Testis (tissue), 2 donors: ENCODE data around the gene MYO18B.

Experiments used
- POLR2A ChIP-seq: fragments of 450-650 bp; IDR thresholded peaks from one replicate; pipeline ENCODE4 v1.6.1; 2017; ENCODE audit warnings: antibody characterized with exemption, mild to moderate bottlenecking, moderate library complexity
- TF ChIP-seq, protein P1 (sequence below), 3 experiments: fragments of 450-650 bp in 2 of 3; fragments of 200-600 bp in 1 of 3; sonication (generic) in 1 of 3; IDR thresholded peaks; one replicate each; pipeline ENCODE4 v1.5.1; 2016 to 2019; ENCODE audit warnings: antibody characterized with exemption in 3 of 3, mild to moderate bottlenecking in 2 of 3, moderate library complexity in 1 of 3

DNA sequence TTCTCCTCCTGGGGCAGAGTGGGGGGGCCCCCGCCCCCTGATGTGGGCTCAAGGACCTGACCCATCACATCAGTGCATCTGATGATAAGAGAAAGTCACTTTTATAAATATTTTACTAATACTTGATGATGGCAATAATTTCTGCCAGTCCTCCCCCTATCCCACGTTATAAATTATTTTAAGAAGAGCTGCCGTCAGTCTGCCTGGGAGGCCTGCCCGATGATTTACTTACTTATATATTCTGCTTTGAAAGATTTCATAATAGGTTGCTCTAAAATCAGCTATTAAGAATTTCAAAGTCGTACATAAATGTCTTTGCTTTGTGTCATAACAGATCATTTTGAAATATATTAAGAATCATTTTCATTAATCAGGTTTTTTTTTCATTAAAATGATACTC is 58.8 kb downstream of the MYO18B start:
- TF ChIP-seq, protein P1, sequence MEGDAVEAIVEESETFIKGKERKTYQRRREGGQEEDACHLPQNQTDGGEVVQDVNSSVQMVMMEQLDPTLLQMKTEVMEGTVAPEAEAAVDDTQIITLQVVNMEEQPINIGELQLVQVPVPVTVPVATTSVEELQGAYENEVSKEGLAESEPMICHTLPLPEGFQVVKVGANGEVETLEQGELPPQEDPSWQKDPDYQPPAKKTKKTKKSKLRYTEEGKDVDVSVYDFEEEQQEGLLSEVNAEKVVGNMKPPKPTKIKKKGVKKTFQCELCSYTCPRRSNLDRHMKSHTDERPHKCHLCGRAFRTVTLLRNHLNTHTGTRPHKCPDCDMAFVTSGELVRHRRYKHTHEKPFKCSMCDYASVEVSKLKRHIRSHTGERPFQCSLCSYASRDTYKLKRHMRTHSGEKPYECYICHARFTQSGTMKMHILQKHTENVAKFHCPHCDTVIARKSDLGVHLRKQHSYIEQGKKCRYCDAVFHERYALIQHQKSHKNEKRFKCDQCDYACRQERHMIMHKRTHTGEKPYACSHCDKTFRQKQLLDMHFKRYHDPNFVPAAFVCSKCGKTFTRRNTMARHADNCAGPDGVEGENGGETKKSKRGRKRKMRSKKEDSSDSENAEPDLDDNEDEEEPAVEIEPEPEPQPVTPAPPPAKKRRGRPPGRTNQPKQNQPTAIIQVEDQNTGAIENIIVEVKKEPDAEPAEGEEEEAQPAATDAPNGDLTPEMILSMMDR (IDR thresholded peaks at IDR 0.05): no peak
- TF ChIP-seq POLR2A: no peak
